Transverse colon (tissue), 3 donors: ENCODE results near the gene SLC45A1.

ENCODE experiments used
- CTCF ChIP-seq, 5 experiments: fragments of 200-600 bp in 3 of 5; fragments of 450-650 bp in 2 of 5; sonication (generic) in 3 of 5; IDR thresholded peaks; 1 replicate in 2 of 5; 2 replicates in 3 of 5; pipeline ENCODE4 v1.5.1; 2016 to 2017; ENCODE audit warnings: antibody characterized with exemption in 5 of 5, inconsistent platforms in 3 of 5, mild to moderate bottlenecking in 2 of 5, moderate library complexity in 1 of 5
- POLR2A ChIP-seq: fragments of 450-650 bp; IDR thresholded peaks from one replicate; pipeline ENCODE4 v1.6.1; 2016; ENCODE audit warnings: antibody characterized with exemption, mild to moderate bottlenecking, moderate library complexity

- TF ChIP-seq CTCF (IDR thresholded peaks at IDR 0.05) (no peak), POLR2A (no peak)
Observed at GRCh38 chr1:8388732-8389562, 71.0 kb downstream of the SLC45A1 start.
